NT2/D1 (cell line): ENCODE data around the gene JARID2.

Experiments used
- DNase-seq: peaks from one replicate; pipeline ENCODE4 v3.0.0-alpha.2; 2011; ENCODE audit warnings: low read depth, low spot score
- H3K27me3 ChIP-seq: 2 replicates; pipeline ENCODE4 v1.6.0; 2011; ENCODE audit warnings: mild to moderate bottlenecking; ENCODE audit not compliant: insufficient read length, insufficient read depth
- H3K36me3 ChIP-seq: 2 replicates; pipeline ENCODE4 v1.6.1; 2011; ENCODE audit warnings: mild to moderate bottlenecking, low read length, mixed read lengths; ENCODE audit not compliant: insufficient read depth, insufficient read length
- H3K4me1 ChIP-seq: 2 replicates; pipeline ENCODE4 v1.5.1; 2011; ENCODE audit not compliant: insufficient read depth, insufficient read length
- H3K4me3 ChIP-seq: 2 replicates; pipeline ENCODE4 v1.5.1; 2011; ENCODE audit warnings: low read depth; ENCODE audit not compliant: insufficient read length
- H3K9ac ChIP-seq: 2 replicates; pipeline ENCODE4 v1.6.0; 2011; ENCODE audit warnings: low read depth; ENCODE audit not compliant: insufficient read length
- H3K9me3 ChIP-seq: 2 replicates; pipeline ENCODE4 v1.5.1; 2011; ENCODE audit warnings: mild to moderate bottlenecking, low read length; ENCODE audit not compliant: insufficient read depth
- SUZ12 ChIP-seq: IDR thresholded peaks from 2 replicates; pipeline ENCODE4 v1.6.1; 2011; ENCODE audit not compliant: insufficient read length, insufficient read depth; ENCODE audit errors: extremely low read depth
- YY1 ChIP-seq: IDR thresholded peaks from 2 replicates; pipeline ENCODE4 v1.6.1; 2011; ENCODE audit not compliant: insufficient read length, insufficient read depth
- ZNF274 ChIP-seq: IDR thresholded peaks from 2 replicates; pipeline ENCODE4 v1.6.1; 2011; ENCODE audit warnings: mild to moderate bottlenecking, low read depth, low read length

Gene JARID2

DNA sequence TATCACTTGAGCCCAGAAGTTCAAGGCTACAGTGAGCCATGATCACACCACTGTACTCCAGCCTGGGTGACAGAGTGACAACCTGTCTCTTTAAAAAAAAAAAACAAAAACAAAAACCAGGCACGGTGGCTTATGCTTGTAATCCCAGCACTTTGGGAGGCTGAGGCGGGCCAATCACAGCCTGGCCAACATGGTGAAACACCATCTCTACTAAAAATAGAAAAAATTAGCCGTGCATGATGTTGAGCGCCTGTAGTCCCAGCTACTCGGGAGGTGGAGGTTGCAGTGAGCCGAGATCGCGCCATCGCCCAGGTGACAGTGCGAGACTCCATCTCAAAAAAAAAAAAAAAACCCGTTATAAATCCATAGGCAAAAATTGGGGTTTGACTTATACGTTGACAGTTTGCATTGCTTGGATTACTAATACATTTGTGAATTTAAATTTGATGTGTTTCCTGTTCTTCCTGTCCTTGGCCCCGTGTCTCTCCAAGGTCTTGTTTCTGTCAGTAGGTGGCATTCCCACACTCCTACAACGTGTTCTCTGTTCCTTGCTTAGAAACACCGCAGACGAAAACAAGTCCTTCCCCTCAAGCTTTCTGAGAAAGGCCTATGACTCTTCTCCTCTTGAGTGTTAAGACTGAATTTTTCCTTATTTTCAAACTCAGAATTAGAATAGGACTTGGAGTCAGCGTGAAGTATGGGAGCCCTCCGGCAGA lies 269.9 kb downstream of the JARID2 start:
- Histone ChIP-seq H3K9me3 (no peaks in the 10 kb centered on the region), H3K9ac (no peak overlapping the region), H3K4me3 (no peak overlapping the region), H3K36me3 (peaks cover 84% of the 10 kb centered on the region), H3K4me1 (peaks cover 2% of the 10 kb centered on the region), H3K27me3 (no peaks in the 10 kb centered on the region)
- DNase-seq = no peak
- no peak for TF ChIP-seq SUZ12
- TF ChIP-seq ZNF274 = no peak
- TF ChIP-seq YY1 = no peak

DNA sequence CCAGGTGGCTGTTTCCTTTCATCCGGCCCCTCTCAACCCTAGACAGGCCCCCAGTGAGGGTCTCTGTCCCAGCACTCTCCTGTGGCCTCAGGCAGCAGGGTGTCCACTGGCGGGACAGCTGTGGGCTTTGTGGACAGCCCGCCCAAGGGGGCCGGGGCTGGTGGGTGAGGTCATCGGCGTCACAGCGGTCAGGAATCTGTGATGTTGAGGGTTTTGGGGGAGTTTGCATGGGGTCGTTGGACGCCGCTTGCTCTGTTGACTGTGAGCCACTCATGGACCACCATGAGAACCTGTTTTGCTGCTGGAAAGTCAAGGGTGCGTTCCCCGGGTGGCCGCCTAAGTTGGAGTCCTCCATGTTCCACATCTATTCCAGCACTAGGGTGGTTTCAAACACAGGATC lies 270.5 kb downstream of the JARID2 start:
- DNase-seq = no peak
- no peaks in the 10 kb centered on the region for H3K9me3 ChIP-seq
- no peak for TF ChIP-seq ZNF274
- no peak for TF ChIP-seq SUZ12
- H3K36me3 ChIP-seq = peaks cover 79% of the 10 kb centered on the region
- H3K9ac ChIP-seq = no peak overlapping the region
- H3K27me3 ChIP-seq = no peaks in the 10 kb centered on the region
- H3K4me1 ChIP-seq = peaks cover 2% of the 10 kb centered on the region
- H3K4me3 ChIP-seq = no peak overlapping the region

DNA sequence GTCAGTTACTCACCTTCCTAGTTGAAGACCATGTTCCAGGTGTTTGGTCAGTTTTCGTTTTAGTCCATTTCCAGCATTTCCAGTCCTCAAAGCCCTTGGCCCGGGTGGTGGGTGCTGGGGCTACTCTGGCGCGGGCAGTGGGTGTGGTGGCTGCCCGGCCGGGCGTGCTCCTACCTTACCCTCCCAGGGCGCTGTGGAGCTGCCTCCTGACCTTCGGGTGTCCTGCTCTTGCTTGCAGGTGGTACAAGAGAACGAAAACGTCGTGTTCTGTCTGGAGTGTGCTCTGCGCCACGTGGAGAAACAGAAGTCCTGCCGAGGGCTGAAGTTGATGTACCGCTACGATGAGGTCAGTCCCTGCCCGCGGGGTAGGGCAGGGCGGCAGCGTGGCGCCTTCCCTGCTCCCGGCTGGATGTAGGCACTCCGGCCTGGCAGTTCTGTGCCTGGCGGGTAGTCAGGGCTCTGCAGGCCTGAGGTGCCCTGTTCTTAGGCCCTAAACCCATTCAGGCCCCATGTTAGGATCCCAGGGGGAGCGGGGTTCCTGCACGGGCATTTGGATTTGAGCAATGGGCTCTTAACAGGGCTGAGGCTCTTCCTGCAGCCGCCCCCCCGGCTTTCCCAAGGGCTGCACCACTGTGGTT lies 271.2 kb downstream of the JARID2 start:
- no peak for DNase-seq
- no peak for TF ChIP-seq ZNF274
- TF ChIP-seq YY1 = no peak
- TF ChIP-seq SUZ12 = no peak
- Histone ChIP-seq H3K4me3 (no peak overlapping the region), H3K36me3 (peaks cover 75% of the 10 kb centered on the region), H3K9me3 (no peaks in the 10 kb centered on the region), H3K4me1 (peaks cover 2% of the 10 kb centered on the region), H3K27me3 (no peaks in the 10 kb centered on the region), H3K9ac (no peak overlapping the region)

DNA sequence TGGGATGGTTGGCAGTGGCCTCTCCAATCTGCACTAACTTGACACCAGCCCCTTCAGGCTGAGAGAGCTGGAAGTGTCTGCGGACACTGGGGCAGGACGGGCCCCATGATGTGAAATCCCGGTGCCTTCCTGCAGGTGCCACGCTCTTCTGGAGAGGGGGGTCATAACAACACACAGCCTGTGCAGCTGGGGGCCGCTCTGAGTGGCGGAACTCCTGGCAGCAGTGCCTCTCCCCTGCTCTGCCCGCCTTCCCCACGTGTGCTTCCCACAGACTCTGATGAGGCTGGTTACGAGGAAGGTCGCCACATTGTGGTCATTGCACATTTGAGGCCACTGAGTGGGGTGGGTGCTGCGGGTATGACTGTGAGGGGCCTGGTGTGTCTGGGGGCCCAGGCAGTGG lies 271.7 kb downstream of the JARID2 start:
- Histone ChIP-seq H3K36me3 (peaks cover 75% of the 10 kb centered on the region), H3K27me3 (no peaks in the 10 kb centered on the region), H3K9ac (no peak overlapping the region), H3K4me3 (no peak overlapping the region), H3K4me1 (peaks cover 2% of the 10 kb centered on the region), H3K9me3 (no peaks in the 10 kb centered on the region)
- no peak for DNase-seq
- TF ChIP-seq SUZ12 (no peak), ZNF274 (no peak), YY1 (no peak)

DNA sequence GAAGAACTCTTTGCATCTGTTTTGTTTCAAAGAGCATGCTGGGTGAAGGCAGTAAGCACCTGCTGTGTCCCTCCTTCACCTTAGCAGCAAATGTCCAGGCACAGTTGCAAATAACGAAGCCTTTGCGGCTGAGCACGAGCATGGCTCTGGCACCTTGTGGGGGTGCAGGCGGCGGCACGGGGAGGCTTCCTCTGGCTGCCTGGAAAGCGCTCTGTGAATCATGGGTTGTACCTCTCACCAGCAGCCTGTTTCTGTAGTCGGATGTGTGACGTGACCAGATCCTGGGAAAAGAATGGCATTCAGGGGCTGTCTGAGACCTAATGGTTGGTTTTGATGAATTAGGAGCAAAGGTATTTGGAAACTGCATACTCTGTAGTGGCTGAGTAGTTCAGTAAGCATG lies 272.2 kb downstream of the JARID2 start:
- Histone ChIP-seq H3K36me3 (peaks cover 74% of the 10 kb centered on the region), H3K4me3 (no peak overlapping the region), H3K27me3 (no peaks in the 10 kb centered on the region), H3K9me3 (no peaks in the 10 kb centered on the region), H3K9ac (no peak overlapping the region), H3K4me1 (peaks cover 2% of the 10 kb centered on the region)
- TF ChIP-seq ZNF274 (no peak), SUZ12 (no peak), YY1 (no peak)
- no peak for DNase-seq

DNA sequence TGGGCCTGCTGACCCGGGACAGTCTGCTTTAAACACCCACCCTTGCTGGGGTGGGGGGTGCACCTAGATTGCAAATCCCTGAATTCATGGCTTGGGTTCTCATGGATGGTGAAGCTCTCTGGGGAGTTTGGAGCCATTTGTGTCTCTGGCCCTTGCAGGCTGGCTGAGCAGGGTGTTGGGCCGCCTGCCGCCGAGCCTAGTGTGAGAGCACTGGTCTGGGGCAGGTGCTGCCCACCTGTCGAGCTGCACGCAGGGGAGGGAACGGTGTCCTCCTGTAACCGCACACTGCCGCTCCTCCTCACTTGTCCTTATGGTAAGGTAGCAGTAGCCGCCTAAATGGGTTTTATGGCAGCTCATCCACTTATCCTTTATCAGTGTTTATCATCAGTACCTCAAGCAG lies 273.0 kb downstream of the JARID2 start:
- no peak for TF ChIP-seq YY1
- DNase-seq = no peak
- Histone ChIP-seq H3K4me3 (no peak overlapping the region), H3K4me1 (peaks cover 2% of the 10 kb centered on the region), H3K9ac (no peak overlapping the region), H3K36me3 (peaks cover 74% of the 10 kb centered on the region), H3K27me3 (no peaks in the 10 kb centered on the region), H3K9me3 (no peaks in the 10 kb centered on the region)

DNA sequence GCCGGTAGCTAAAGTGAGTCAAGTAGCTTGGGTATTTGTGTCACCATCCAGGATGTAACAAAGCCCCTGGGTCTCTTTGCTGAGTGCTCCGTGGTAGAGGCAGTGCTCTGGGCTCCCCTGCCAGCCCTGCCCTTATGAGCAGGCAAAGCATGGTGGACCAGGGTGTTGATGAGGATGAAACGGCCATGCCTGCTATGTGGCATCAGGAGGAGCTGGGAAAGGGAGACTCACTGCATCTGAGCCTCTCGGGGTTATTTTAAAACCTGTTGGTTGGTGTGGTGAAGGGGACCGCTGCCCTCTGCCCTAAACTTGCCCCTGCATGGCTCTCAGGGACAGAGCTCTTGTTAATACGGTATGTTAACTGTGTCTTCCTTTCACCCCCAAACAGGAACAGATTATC lies 273.8 kb downstream of the JARID2 start:
- H3K4me1 ChIP-seq = peaks cover 2% of the 10 kb centered on the region
- H3K4me3 ChIP-seq = no peak overlapping the region
- no peak for TF ChIP-seq YY1
- no peak for TF ChIP-seq ZNF274
- TF ChIP-seq SUZ12 = no peak
- H3K27me3 ChIP-seq = no peaks in the 10 kb centered on the region
- no peak for DNase-seq
- H3K9ac ChIP-seq = no peak overlapping the region
- H3K9me3 ChIP-seq = no peaks in the 10 kb centered on the region; the same call in 1 of the 2 replicates
- peaks cover 71% of the 10 kb centered on the region for H3K36me3 ChIP-seq
